SK-N-SH (cell line): Measurements from ENCODE around the gene FLRT1. TPM values are rescaled to one million over a fixed set of nuclear protein-coding genes. Genes with fewer than 3 reads are reported as not detected.
A peak's percentile ranks its signal among the peaks of the same experiment; 100 is the strongest.

Source experiments
- CTCF ChIA-PET: fragments of 300-600, 350-600 bp; formaldehyde crosslinking; extraction: SDS; loops from one replicate; lab custom pipeline; 2021; lab: Yijun Ruan, JAX
- POLR2A ChIA-PET: fragments of 350-600 bp; sonication (Branson Sonifier 250); formaldehyde crosslinking; extraction: SDS; loops from one replicate; lab custom pipeline; 2020; ENCODE audit warnings: antibody characterized with exemption, inconsistent platforms; lab: Yijun Ruan, JAX
- DNase-seq: peaks from one replicate; pipeline ENCODE4 v3.0.0; 2012
- H2AFZ ChIP-seq: fragments of 200-600 bp; sonication (generic); 2 replicates; pipeline ENCODE4 v1.8.1; 2016; ENCODE audit warnings: antibody characterized with exemption, mild to moderate bottlenecking, low read depth
- H3F3A ChIP-seq: fragments of 200-600 bp; sonication (generic); replicated peaks from 2 replicates; pipeline ENCODE3; 2016; ENCODE audit warnings: antibody characterized with exemption, mild to moderate bottlenecking; ENCODE audit not compliant: insufficient read depth
- H3K27ac ChIP-seq, 2 experiments: fragments of 200-500 bp in 1 of 2; fragments of 200-600 bp in 1 of 2; sonication (Bioruptor generic) in 1 of 2; sonication (generic), shearing (Covaris generic) in 1 of 2; 2 replicates each; pipeline versions ENCODE4 v1.5.1 to v1.6.1; 2014 to 2016; ENCODE audit warnings: low read depth in 2 of 2, inconsistent platforms in 1 of 2, low read length in 1 of 2, mild to moderate bottlenecking in 1 of 2, mixed read lengths in 1 of 2
- H3K27me3 ChIP-seq: fragments of 200-600 bp; sonication (generic), shearing (Covaris generic); 2 replicates; pipeline ENCODE4 v1.6.1; 2016; ENCODE audit warnings: mixed run types; ENCODE audit not compliant: insufficient read depth
- H3K36me3 ChIP-seq, 2 experiments: fragments of 200-500 bp in 1 of 2; fragments of 200-600 bp in 1 of 2; sonication (Bioruptor generic) in 1 of 2; sonication (generic) in 1 of 2; replicated peaks in 1 of 2; 2 replicates each; pipeline versions ENCODE3 to v1.5.1; 2014 to 2016; ENCODE audit warnings: low read length in 1 of 2, mild to moderate bottlenecking in 1 of 2; ENCODE audit not compliant: insufficient read depth in 2 of 2, control insufficient read depth in 1 of 2
- H3K4me1 ChIP-seq, 2 experiments: fragments of 200-500 bp in 1 of 2; fragments of 200-600 bp in 1 of 2; sonication (Bioruptor generic) in 1 of 2; sonication (generic), shearing (Covaris generic) in 1 of 2; 2 replicates each; pipeline versions ENCODE4 v1.5.1 to v1.6.1; 2014 to 2016; ENCODE audit warnings: low read depth in 1 of 2, low read length in 1 of 2, mixed run types in 1 of 2; ENCODE audit not compliant: insufficient read depth in 2 of 2, control insufficient read depth in 1 of 2
- H3K4me2 ChIP-seq: fragments of 200-600 bp; sonication (generic), shearing (Covaris generic); 2 replicates; pipeline ENCODE4 v1.6.1; 2017; ENCODE audit warnings: mixed run types
- H3K4me3 ChIP-seq, 2 experiments: fragments of 200-500 bp in 1 of 2; fragments of 200-600 bp in 1 of 2; sonication (Bioruptor generic) in 1 of 2; sonication (generic), shearing (Covaris generic) in 1 of 2; 2 replicates each; pipeline versions ENCODE4 v1.5.1 to v1.8.1; 2014 to 2016; ENCODE audit warnings: low read depth in 2 of 2, inconsistent platforms in 1 of 2, low read length in 1 of 2, mild to moderate bottlenecking in 1 of 2, mixed read lengths in 1 of 2, moderate library complexity in 1 of 2
- H3K79me2 ChIP-seq: fragments of 200-600 bp; sonication (generic); 2 replicates; pipeline ENCODE4 v1.8.1; 2017; ENCODE audit warnings: mild to moderate bottlenecking; ENCODE audit not compliant: insufficient read depth
- H3K9ac ChIP-seq: fragments of 200-600 bp; sonication (generic); 2 replicates; pipeline ENCODE4 v1.6.1; 2017; ENCODE audit warnings: mixed run types
- H3K9me2 ChIP-seq: fragments of 200-600 bp; sonication (generic); 2 replicates; pipeline ENCODE4 v1.6.1; 2017; ENCODE audit warnings: mixed run types
- H3K9me3 ChIP-seq: fragments of 200-600 bp; sonication (generic); 2 replicates; pipeline ENCODE4 v1.6.1; 2017; ENCODE audit warnings: mixed run types, mild to moderate bottlenecking, moderate library complexity
- H4K20me1 ChIP-seq: fragments of 200-600 bp; sonication (generic); 2 replicates; pipeline ENCODE4 v1.6.1; 2017; ENCODE audit warnings: mild to moderate bottlenecking, mixed run types; ENCODE audit not compliant: insufficient read depth
- CHD2 ChIP-seq: fragments of 150-350 bp; IDR thresholded peaks from 2 replicates; pipeline ENCODE4 v1.6.1; 2018; ENCODE audit warnings: low read length; ENCODE audit not compliant: partially characterized antibody
- CTCF ChIP-seq: fragments of 200-600 bp; sonication (generic); IDR thresholded peaks from 2 replicates; pipeline ENCODE4 v1.6.1; 2017; ENCODE audit warnings: antibody characterized with exemption, mild to moderate bottlenecking, moderate library complexity
- EP300 ChIP-seq, 2 experiments: IDR thresholded peaks; 2 replicates each; pipeline versions ENCODE4 v1.4.0 to v1.6.1; 2012; ENCODE audit warnings: borderline replicate concordance in 1 of 2, low read depth in 1 of 2, low read length in 1 of 2
- EZH2phosphoT487 ChIP-seq: fragments of 200-600 bp; sonication (generic); IDR thresholded peaks from 2 replicates; pipeline ENCODE4 v1.6.1; 2017; ENCODE audit warnings: low read depth, mixed run types, mild to moderate bottlenecking, antibody characterized with exemption, moderate library complexity, borderline replicate concordance
- FOSL2 ChIP-seq: IDR thresholded peaks from 2 replicates; pipeline ENCODE4 v1.4.0; 2012; ENCODE audit warnings: low read depth, mild to moderate bottlenecking, moderate library complexity, borderline replicate concordance
- FOXJ3 ChIP-seq: sonication (generic); formaldehyde crosslinking; IDR thresholded peaks from 2 replicates; pipeline ENCODE4 v1.5.1; 2020; ENCODE audit warnings: mild to moderate bottlenecking, missing genetic modification reagents
- FOXM1 ChIP-seq: IDR thresholded peaks from 2 replicates; pipeline ENCODE4 v1.4.0; 2012; ENCODE audit warnings: low read depth, mild to moderate bottlenecking
- GATA2 ChIP-seq: sonication (generic); formaldehyde crosslinking; IDR thresholded peaks from 2 replicates; pipeline ENCODE4 v1.5.0; 2020; ENCODE audit warnings: mild to moderate bottlenecking, missing genetic modification reagents
- JUND ChIP-seq: IDR thresholded peaks from 2 replicates; pipeline ENCODE4 v1.4.0; 2012
- MEF2A ChIP-seq: IDR thresholded peaks from 2 replicates; pipeline ENCODE4 v1.4.0; 2012; ENCODE audit warnings: low read depth, borderline replicate concordance
- MXI1 ChIP-seq: IDR thresholded peaks from 2 replicates; pipeline ENCODE4 v1.6.1; 2012; ENCODE audit warnings: mild to moderate bottlenecking, low read depth, low read length, improper control_type of control experiment
- NFIC ChIP-seq: IDR thresholded peaks from 2 replicates; pipeline ENCODE4 v1.4.0; 2012; ENCODE audit warnings: borderline replicate concordance
- NRF1 ChIP-seq: IDR thresholded peaks from 2 replicates; pipeline ENCODE4 v1.6.1; 2012; ENCODE audit warnings: low read depth, mild to moderate bottlenecking, low read length
- PBX3 ChIP-seq: IDR thresholded peaks from 2 replicates; pipeline ENCODE4; 2012
- POLR2AphosphoS5 ChIP-seq: IDR thresholded peaks from 2 replicates; pipeline ENCODE4 v1.6.1; 2012; ENCODE audit warnings: low read depth, low read length
- RAD21 ChIP-seq: IDR thresholded peaks from 2 replicates; pipeline ENCODE4 v1.6.1; 2012; ENCODE audit warnings: mild to moderate bottlenecking, low read length
- RXRA ChIP-seq: IDR thresholded peaks from 2 replicates; pipeline ENCODE4 v1.4.0; 2012; ENCODE audit warnings: low read depth, mild to moderate bottlenecking, borderline replicate concordance
- SIN3A ChIP-seq: IDR thresholded peaks from 2 replicates; pipeline ENCODE4 v1.6.1; 2012; ENCODE audit warnings: low read depth, mild to moderate bottlenecking, low read length, moderate library complexity, borderline replicate concordance
- TCF12 ChIP-seq: IDR thresholded peaks from 2 replicates; pipeline ENCODE4 v1.4.0; 2012
- TEAD4 ChIP-seq: IDR thresholded peaks from 2 replicates; pipeline ENCODE4 v1.4.0; 2012; ENCODE audit warnings: mild to moderate bottlenecking, borderline replicate concordance; ENCODE audit not compliant: insufficient read depth
- USF1 ChIP-seq: IDR thresholded peaks from 2 replicates; pipeline ENCODE4 v1.4.0; 2012; ENCODE audit warnings: low read depth, borderline replicate concordance
- YY1 ChIP-seq: IDR thresholded peaks from 2 replicates; pipeline ENCODE4 v1.4.0; 2012; ENCODE audit warnings: low read depth, mild to moderate bottlenecking
- ZBTB33 ChIP-seq: IDR thresholded peaks from 2 replicates; pipeline ENCODE4 v1.4.0; 2012; ENCODE audit warnings: low read depth, borderline replicate concordance
- WGBS: methylation state at CpG from one replicate; pipeline ENCODE4 v1.1.6; 2017; ENCODE audit warnings: low lambda C conversion rate; 5-methylcytosine and 5-hydroxymethylcytosine counted together
- polyA plus RNA-seq, 3 experiments: library from polyadenylated mRNA; depleted of rRNA; stranded (reverse); fragments of >200 nt; gene quantifications; 2 replicates each; pipeline ENCODE4 v1.2.3, GENCODE V29; 2012

FLRT1 gene
- polyA plus RNA-seq, 1 of the 3 experiments (the other 2 are of a cell fraction): 0.03 TPM

GRCh38 chr11:64078905-64079304 lies 43.2 kb downstream of the FLRT1 start:
- CTCF ChIA-PET: interaction anchor here (0.6 to 2.9 kb wide), 9 partner anchors 9 to 106 kb away, joined by 3 to 14 read pairs (median 3); no protein-coding TSS in a partner anchor
- Histone ChIP-seq H3K36me3 (no peaks in the 10 kb centered on the region), H3K9ac (no peak overlapping the region)

GRCh38 chr11:64080390-64080789 lies 44.7 kb downstream of the FLRT1 start:
- Histone ChIP-seq H3K9ac (no peak overlapping the region), H4K20me1 (no peaks in the 10 kb centered on the region), H3K9me2 (no peaks in the 10 kb centered on the region), H3K4me3 (no peak overlapping the region), H3K27ac (peak overlapping the region in 1 of 2 experiments; percentile 73; a peak in 2 of 4 replicates), H2AFZ (no peak overlapping the region), H3K79me2 (no peaks in the 10 kb centered on the region), H3F3A (no peaks in the 10 kb centered on the region), H3K36me3 (no peaks in the 10 kb centered on the region), H3K4me1 (peaks cover 11 to 85% of the 10 kb centered on the region in 2 experiments; a peak in 2 of 4 replicates), H3K9me3 (no peaks in the 10 kb centered on the region), H3K4me2 (no peak overlapping the region), H3K27me3 (no peaks in the 10 kb centered on the region)
- CTCF ChIA-PET: no interaction called here
- no peak for DNase-seq
- WGBS: 86% methylated on average over 8 of the region's 10 CpGs
- POLR2A ChIA-PET: interaction anchor here (0.6 kb wide), 1 partner anchor 202 kb away, joined by 3 read pairs; no protein-coding TSS in a partner anchor
- TF ChIP-seq MXI1 (no peak), USF1 (no peak), RAD21 (no peak), NRF1 (no peak), CTCF (no peak), YY1 (no peak), MEF2A (no peak), TEAD4 (no peak), POLR2AphosphoS5 (no peak), FOSL2 (no peak), PBX3 (no peak), TCF12 (no peak), GATA2 (CRISPR knock-in tag) (no peak), FOXM1 (no peak), EZH2phosphoT487 (no peak), NFIC (no peak), CHD2 (no peak), JUND (no peak)

More at GRCh38 chr11:64078905-64079304, 43.2 kb downstream of the FLRT1 start:
- H3K4me3 ChIP-seq: no peak overlapping the region
- H3F3A ChIP-seq: no peaks in the 10 kb centered on the region
- H3K9me2 ChIP-seq: no peaks in the 10 kb centered on the region
- no peaks in the 10 kb centered on the region for H4K20me1 ChIP-seq
- H3K27ac ChIP-seq: peak overlapping the region in 1 of 2 experiments; percentile 98; a peak in 2 of 4 replicates
- peaks cover 11 to 87% of the 10 kb centered on the region in 2 experiments; a peak in 2 of 4 replicates for H3K4me1 ChIP-seq
- no peak overlapping the region for H2AFZ ChIP-seq
- H3K27me3 ChIP-seq: no peaks in the 10 kb centered on the region
- DNase-seq: no peak
- H3K79me2 ChIP-seq: no peaks in the 10 kb centered on the region
- no peak overlapping the region for H3K4me2 ChIP-seq
- no peaks in the 10 kb centered on the region for H3K9me3 ChIP-seq
- TF ChIP-seq RXRA (no peak), GATA2 (CRISPR knock-in tag) (no peak), ZBTB33 (no peak), EP300 (IDR thresholded peaks at IDR 0.05; ENCODE audit: borderline replicate concordance in 1 of 2, low read depth in 1 of 2, low read length in 1 of 2) (no peak), FOSL2 (no peak), CHD2 (no peak), FOXJ3 (no peak), SIN3A (no peak)
- TF ChIP-seq, all 33 proteins: peak for 0
- POLR2A ChIA-PET: interaction anchor here (0.9 to 2.5 kb wide), 12 partner anchors 11 to 71 kb away, joined by 3 to 18 read pairs (median 4); partner anchors contain the start of gene FLRT1
- 78% methylated on average over 13 of the region's 13 CpGs for WGBS
